ENCODE measurements around the gene TMEM42. TPM values are rescaled to one million over a fixed set of nuclear protein-coding genes. Genes with fewer than 3 reads are reported as not detected.
A peak's percentile ranks its signal among the peaks of the same experiment; 100 is the strongest.

The TMEM42 gene
- total and polyA plus RNA-seq, 9 of the 15 experiments (the other 6 are each of a cell fraction or from before 2014, with no cell fraction given): 0.53 to 1.6 (median 0.98) TPM

DNA sequence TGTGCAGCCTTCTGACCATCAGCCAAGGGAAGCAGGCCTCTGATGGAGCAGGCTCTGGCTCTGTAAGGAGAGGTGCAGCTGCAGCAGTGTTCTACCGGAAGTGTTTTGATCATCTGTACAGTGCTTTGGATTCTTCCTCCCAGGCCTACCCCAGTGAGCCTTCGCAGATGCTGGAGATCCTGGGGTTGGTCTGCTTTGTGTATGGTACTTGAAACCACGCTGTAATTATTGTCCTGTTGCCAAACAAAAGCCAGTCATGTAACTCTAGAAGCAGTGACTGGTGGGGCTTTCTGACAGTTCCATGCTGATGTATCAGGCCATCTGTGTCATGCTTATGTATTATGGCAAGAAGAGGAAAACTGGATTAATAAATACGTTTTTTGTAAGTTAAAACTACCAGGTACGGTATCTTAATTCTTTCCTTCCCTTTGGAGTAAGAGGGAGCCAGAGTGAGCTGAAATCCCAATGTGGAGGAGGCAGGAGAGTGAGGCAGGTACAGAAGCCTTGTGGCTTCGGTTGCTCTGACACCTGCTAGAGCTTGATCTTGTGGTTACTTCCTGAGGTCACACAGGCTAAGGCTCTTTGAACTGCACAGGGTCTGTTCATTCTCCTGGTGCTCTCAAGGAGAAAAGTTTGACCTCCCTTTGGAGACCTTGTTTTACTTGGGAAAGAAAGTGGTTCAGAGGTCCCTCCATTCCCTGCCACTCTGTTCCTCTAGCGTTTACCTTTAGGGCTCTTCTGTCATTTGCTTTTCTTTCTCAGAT, 3.7 kb downstream of the TMEM42 start:
- FAIRE-seq (no peak), DNase-seq (ENCODE audit: extremely low read depth in 1 of 4, low spot score in 3 of 4) (no peak), ATAC-seq (no peak)
- POLR2A ChIA-PET: no interaction called here
- Histone ChIP-seq H3K27me3 (ENCODE audit: control insufficient read depth in 2 of 2, insufficient read depth in 2 of 2, low read length in 2 of 2) (no peaks in the 10 kb centered on the region), H3K9me1 (ENCODE audit: control insufficient read depth, insufficient read depth, low read length) (no peaks in the 10 kb centered on the region), H3K4me1 (replicated peaks in 1 of 2; ENCODE audit: control insufficient read depth in 2 of 2, insufficient read depth in 2 of 2, low read length in 2 of 2) (no peaks in the 10 kb centered on the region), H3K36me3 (ENCODE audit: control insufficient read depth, insufficient read depth, low read length) (peaks cover 36% of the 10 kb centered on the region; the same call in 2 of the 3 replicates), H2AFZ (ENCODE audit: low read depth, low read length) (no peak overlapping the region), H4K20me1 (replicated peaks; ENCODE audit: control insufficient read depth, insufficient read depth, low read length) (no peaks in the 10 kb centered on the region), H3K9me3 (replicated peaks; ENCODE audit: control insufficient read depth, insufficient read depth, low read depth, low read length) (no peaks in the 10 kb centered on the region), H3K9ac (ENCODE audit: insufficient read depth in 1 of 2, low read depth in 2 of 2, low read length in 2 of 2) (no peak overlapping the region), H3K79me2 (ENCODE audit: control insufficient read depth, insufficient read depth, low read length) (no peaks in the 10 kb centered on the region), H3K4me3 (no peak overlapping the region), H3K4me2 (ENCODE audit: insufficient read depth, low read length) (no peak overlapping the region), H3K27ac (ENCODE audit: extremely low read depth, low read depth, low read length) (no peak overlapping the region)
- CTCF ChIA-PET (ENCODE audit: low intra/inter-chr PET ratio): no interaction called here
- intact Hi-C loops (cut with micrococcal nuclease) (no loop called here), in situ Hi-C loops (cut with MboI) (no loop called here)
- no peak for TF ChIP-seq NR2F6 (CRISPR knock-in tag; IDR thresholded peaks at IDR 0.05)
- TF ChIP-seq ZNF445 (CRISPR knock-in tag; IDR thresholded peaks at IDR 0.05; ENCODE audit: low read depth): no peak
- 81% methylated on average over 7 of the region's 7 CpGs for WGBS (ENCODE audit: insufficient coverage, low coverage, missing lambda C conversion rate)
- no TSS peak for BruUV-seq (replicated peaks)

DNA sequence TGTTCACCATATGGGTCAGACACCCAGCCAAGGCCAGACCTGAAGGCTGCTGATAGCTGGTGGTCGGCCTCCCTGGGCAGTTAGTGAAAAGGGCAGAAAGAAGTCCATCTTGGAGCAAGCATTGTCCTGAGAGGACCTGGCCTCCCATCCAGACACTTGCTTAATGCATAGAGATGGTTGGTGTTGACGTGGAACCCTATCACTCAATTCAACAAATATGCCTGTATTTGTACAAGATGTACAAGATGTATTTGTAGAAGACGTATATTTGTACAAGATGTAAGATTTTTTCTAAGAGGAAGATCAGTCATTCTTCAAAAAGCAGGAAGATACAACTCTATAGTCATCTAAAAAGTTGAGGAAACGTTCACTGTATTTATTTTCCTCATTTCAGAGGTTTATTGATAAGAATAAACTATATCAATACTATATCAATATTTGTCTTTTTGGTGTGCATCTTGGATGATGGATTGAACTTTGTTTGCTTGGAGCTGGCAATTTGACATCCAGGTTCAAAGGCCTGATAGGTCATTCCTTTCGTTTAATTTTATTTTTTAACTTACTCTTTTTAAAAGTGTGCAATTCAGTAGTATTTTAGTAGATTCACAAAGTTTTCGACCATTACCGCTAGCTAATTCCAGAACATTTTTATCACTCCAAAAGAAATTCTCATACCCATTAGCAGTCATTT, 5.9 kb downstream of the TMEM42 start:
- POLR2A ChIA-PET: interaction anchor here (1.0 to 1.3 kb wide), 3 partner anchors 9 to 49 kb away, joined by 3 to 4 read pairs (median 3); no protein-coding TSS in a partner anchor
- Histone ChIP-seq H3K4me3 (no peak overlapping the region), H3K4me1 (replicated peaks in 1 of 2; ENCODE audit: control insufficient read depth in 2 of 2, insufficient read depth in 2 of 2, low read length in 2 of 2) (no peaks in the 10 kb centered on the region), H2AFZ (ENCODE audit: low read depth, low read length) (no peak overlapping the region), H3K27ac (ENCODE audit: extremely low read depth, low read depth, low read length) (no peak overlapping the region), H3K9ac (ENCODE audit: insufficient read depth in 1 of 2, low read depth in 2 of 2, low read length in 2 of 2) (no peak overlapping the region), H4K20me1 (replicated peaks; ENCODE audit: control insufficient read depth, insufficient read depth, low read length) (no peaks in the 10 kb centered on the region), H3K36me3 (ENCODE audit: control insufficient read depth, insufficient read depth, low read length) (peaks cover 23% of the 10 kb centered on the region; the same call in 2 of the 3 replicates), H3K4me2 (ENCODE audit: insufficient read depth, low read length) (no peak overlapping the region), H3K79me2 (ENCODE audit: control insufficient read depth, insufficient read depth, low read length) (no peaks in the 10 kb centered on the region), H3K9me1 (ENCODE audit: control insufficient read depth, insufficient read depth, low read length) (no peaks in the 10 kb centered on the region), H3K9me3 (replicated peaks; ENCODE audit: control insufficient read depth, insufficient read depth, low read depth, low read length) (no peaks in the 10 kb centered on the region), H3K27me3 (ENCODE audit: control insufficient read depth in 2 of 2, insufficient read depth in 2 of 2, low read length in 2 of 2) (no peaks in the 10 kb centered on the region)
- CTCF ChIA-PET (ENCODE audit: low intra/inter-chr PET ratio): no interaction called here
- no TSS peak for BruUV-seq (replicated peaks)
- in situ Hi-C loops (cut with MboI) (no loop called here), intact Hi-C loops (cut with micrococcal nuclease) (no loop called here)
- FAIRE-seq (peak; percentile 19), ATAC-seq (no peak), DNase-seq (ENCODE audit: extremely low read depth in 1 of 4, low spot score in 3 of 4) (no peak)
- 92% methylated on average over 7 of the region's 7 CpGs for WGBS (ENCODE audit: insufficient coverage, low coverage, missing lambda C conversion rate)
- TF ChIP-seq RBM34 (IDR thresholded peaks at IDR 0.05; ENCODE audit: borderline replicate concordance, insufficient read depth, low read length) (no peak), ZNF347 (CRISPR knock-in tag; IDR thresholded peaks at IDR 0.05; ENCODE audit: low read depth) (no peak), PRMT5 (CRISPR knock-in tag; IDR thresholded peaks at IDR 0.05) (no peak), JUN (IDR thresholded peaks at IDR 0.05; ENCODE audit: borderline replicate concordance, low read depth, low read length) (no peak), JUN (CRISPR knock-in tag; IDR thresholded peaks at IDR 0.05; ENCODE audit: borderline replicate concordance) (no peak), HCFC1 (IDR thresholded peaks at IDR 0.05; ENCODE audit: low read depth, low read length) (no peak)
